SK-N-MC (cell line): Measurements from ENCODE around the gene GRPR.

Experiments used
- DNase-seq: peaks from one replicate; pipeline ENCODE4 v3.0.0-alpha.2; 2011; ENCODE audit warnings: low read depth, low spot score
- H3K27ac ChIP-seq: fragments of 200-600 bp; sonication (generic); 2 replicates; pipeline ENCODE4 v1.5.1; 2016; ENCODE audit warnings: mixed run types
- H3K36me3 ChIP-seq: fragments of 200-600 bp; sonication (generic); 2 replicates; pipeline ENCODE4 v1.6.1; 2017; ENCODE audit warnings: antibody characterized with exemption, low read length, mixed read lengths; ENCODE audit not compliant: insufficient read depth
- H3K4me3 ChIP-seq: fragments of 200-600 bp; sonication (generic); 2 replicates; pipeline ENCODE4 v1.5.1; 2016
- H3K9ac ChIP-seq: fragments of 200-600 bp; sonication (generic); 2 replicates; pipeline ENCODE4 v1.8.0; 2017; ENCODE audit warnings: mixed run types, mixed read lengths; ENCODE audit not compliant: insufficient read length
- H3K9me3 ChIP-seq: fragments of 200-600 bp; sonication (generic); 2 replicates; pipeline ENCODE4 v1.6.1; 2017; ENCODE audit warnings: low read depth, mild to moderate bottlenecking, antibody characterized with exemption, low read length, moderate library complexity, mixed read lengths
- EZH2 ChIP-seq: fragments of 200-600 bp; sonication (generic); IDR thresholded peaks from one replicate; pipeline ENCODE4 v1.6.1; 2017; ENCODE audit warnings: antibody characterized with exemption
- FOXP2 ChIP-seq: optimal IDR thresholded peaks from 2 replicates; pipeline ENCODE3; 2011; ENCODE audit warnings: mild to moderate bottlenecking, moderate library complexity; ENCODE audit not compliant: insufficient read depth; ENCODE audit errors: extremely low read length, control extremely low read depth
- POLR2AphosphoS5 ChIP-seq: IDR thresholded peaks from 2 replicates; pipeline ENCODE4 v1.6.1; 2012; ENCODE audit warnings: mild to moderate bottlenecking, low read depth, low read length, borderline replicate concordance

The GRPR gene

GRCh38 chrX:16123222-16123786, at the start of gene GRPR:
TSS of gene GRPR (plus strand) at chrX:16123565. CDS start at chrX:16123954, 389 bp downstream.
- Histone ChIP-seq H3K27ac (no peak within 1 kb of the TSS), H3K4me3 (no peak within 1 kb of the TSS), H3K9ac (no peak within 1 kb of the TSS), H3K9me3 (no peaks in the 10 kb centered on the region), H3K36me3 (no peaks in the 10 kb centered on the region)
- TF ChIP-seq FOXP2 (no peak), POLR2AphosphoS5 (no peak), EZH2 (no peak)
- DNase-seq = no peak

DNA sequence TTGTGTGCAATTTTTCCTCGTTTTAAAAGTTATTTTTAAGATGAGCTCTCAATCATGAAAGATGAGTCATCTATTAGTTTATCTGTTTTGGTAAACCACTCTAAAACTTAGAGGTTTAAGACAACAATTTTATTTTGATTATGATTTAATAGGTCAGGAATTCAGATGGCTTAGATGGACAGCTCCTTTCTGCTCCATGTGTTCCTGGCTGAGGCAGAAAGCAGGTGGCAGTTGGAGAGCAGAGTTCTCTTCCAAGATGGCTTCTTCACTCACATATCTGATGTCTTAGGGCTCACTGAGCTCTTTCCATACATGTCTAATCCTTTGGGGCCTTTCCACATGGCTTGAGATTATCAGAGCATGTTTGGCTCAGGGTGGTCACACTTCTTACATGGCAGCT, 48.3 kb upstream of the GRPR start:
- TF ChIP-seq FOXP2 (no peak), POLR2AphosphoS5 (no peak), EZH2 (no peak)
- no peak overlapping the region for H3K4me3 ChIP-seq
- no peak for DNase-seq

GRCh38 chrX:16076834-16077233, 46.5 kb upstream of the GRPR start:
- no peak overlapping the region for H3K27ac ChIP-seq
- no peaks in the 10 kb centered on the region for H3K9me3 ChIP-seq
- no peak for DNase-seq
- TF ChIP-seq POLR2AphosphoS5 = no peak
- no peak for TF ChIP-seq FOXP2
- TF ChIP-seq EZH2 = no peak
- H3K4me3 ChIP-seq = no peak overlapping the region
- no peaks in the 10 kb centered on the region for H3K36me3 ChIP-seq
- no peak overlapping the region for H3K9ac ChIP-seq

More for the DNA sequence above, 48.3 kb upstream of the GRPR start:
- Histone ChIP-seq H3K36me3 (no peaks in the 10 kb centered on the region), H3K27ac (no peak overlapping the region), H3K9me3 (no peaks in the 10 kb centered on the region), H3K9ac (no peak overlapping the region)

GRCh38 chrX:16077811-16078210, 45.6 kb upstream of the GRPR start:
- no peak overlapping the region for H3K9ac ChIP-seq
- H3K27ac ChIP-seq = no peak overlapping the region
- no peaks in the 10 kb centered on the region for H3K36me3 ChIP-seq
- no peak for DNase-seq
- no peak overlapping the region for H3K4me3 ChIP-seq
- H3K9me3 ChIP-seq = no peaks in the 10 kb centered on the region
- TF ChIP-seq FOXP2 = no peak
- TF ChIP-seq POLR2AphosphoS5 = no peak
- TF ChIP-seq EZH2 = no peak

DNA sequence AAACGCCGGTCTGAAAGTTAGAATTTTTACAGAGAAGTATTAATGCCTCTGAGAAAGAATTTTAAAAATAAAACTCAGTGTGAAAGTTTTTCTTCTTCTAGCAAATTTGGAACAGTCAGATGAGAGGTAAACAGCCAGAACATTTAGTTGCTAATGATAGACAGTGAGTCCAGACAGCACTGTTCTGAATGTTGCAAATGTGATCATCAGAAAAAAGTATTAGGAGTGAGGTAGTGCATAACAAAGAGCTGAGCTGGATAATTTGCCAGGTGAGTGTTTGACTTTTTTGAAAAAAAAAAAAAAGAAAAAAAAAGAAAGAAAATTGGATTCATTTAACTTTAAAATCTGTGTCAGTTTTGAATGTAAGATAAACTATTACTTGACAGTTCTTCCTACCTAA, 42.0 kb upstream of the GRPR start:
- Histone ChIP-seq H3K36me3 (no peaks in the 10 kb centered on the region), H3K9me3 (no peaks in the 10 kb centered on the region), H3K27ac (no peak overlapping the region), H3K9ac (no peak overlapping the region), H3K4me3 (no peak overlapping the region)
- no peak for TF ChIP-seq FOXP2
- no peak for TF ChIP-seq POLR2AphosphoS5
- DNase-seq = no peak

- Histone ChIP-seq H3K9me3 (no peaks in the 10 kb centered on the region), H3K36me3 (no peaks in the 10 kb centered on the region), H3K9ac (no peak overlapping the region), H3K27ac (no peak overlapping the region), H3K4me3 (no peak overlapping the region)
- no peak for DNase-seq
- no peak for TF ChIP-seq FOXP2
- no peak for TF ChIP-seq POLR2AphosphoS5
- no peak for TF ChIP-seq EZH2
Measured at GRCh38 chrX:16082470-16083085, 40.8 kb upstream of the GRPR start.

- H3K4me3 ChIP-seq = no peak overlapping the region
- H3K27ac ChIP-seq = no peak overlapping the region
- no peak for TF ChIP-seq POLR2AphosphoS5
- TF ChIP-seq FOXP2 = no peak
- TF ChIP-seq EZH2 = no peak
- no peaks in the 10 kb centered on the region for H3K36me3 ChIP-seq
- no peaks in the 10 kb centered on the region for H3K9me3 ChIP-seq
- no peak overlapping the region for H3K9ac ChIP-seq
- no peak for DNase-seq
Measured at GRCh38 chrX:16087076-16087475, 36.3 kb upstream of the GRPR start.

DNA sequence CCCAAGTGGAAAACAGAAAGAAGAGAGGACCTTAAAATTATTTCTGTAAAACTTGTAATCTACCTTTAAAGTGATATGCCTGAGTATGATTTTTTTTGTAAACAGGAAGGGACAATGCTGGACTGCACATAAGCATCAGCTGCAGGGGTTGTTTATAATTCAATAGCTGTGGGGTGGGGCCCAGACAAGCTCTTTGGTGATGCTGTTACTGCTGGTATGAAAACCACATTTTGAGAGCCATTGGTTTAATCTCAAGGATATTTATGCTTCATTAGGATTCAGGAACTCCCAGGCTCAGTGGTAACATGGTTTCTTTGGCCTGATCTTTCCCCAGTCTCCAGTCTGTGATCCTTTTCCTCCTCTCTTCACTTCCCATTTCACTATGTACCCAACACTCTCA, 34.3 kb upstream of the GRPR start:
- TF ChIP-seq FOXP2 = no peak
- H3K36me3 ChIP-seq = no peaks in the 10 kb centered on the region

DNA sequence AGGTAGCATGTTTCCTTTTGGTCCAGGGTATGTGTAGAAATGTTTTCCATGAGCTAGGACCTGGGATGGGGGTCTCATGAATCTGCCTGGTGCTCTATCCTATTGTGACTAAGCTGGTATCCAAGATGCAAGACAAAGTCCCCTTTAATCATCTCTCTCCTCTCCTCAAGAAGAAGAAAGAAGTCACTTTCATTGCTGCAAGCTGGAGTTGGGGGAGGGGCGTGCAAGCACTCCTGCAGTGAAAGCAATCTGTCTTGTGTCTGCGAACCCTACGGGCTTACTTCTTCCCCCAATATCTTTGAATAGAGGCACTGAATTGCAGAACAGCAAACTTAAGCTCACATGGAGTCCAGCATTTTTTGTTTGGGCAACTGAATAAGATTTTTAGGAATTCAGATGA, 27.2 kb upstream of the GRPR start:
- Histone ChIP-seq H3K9ac (no peak overlapping the region), H3K4me3 (no peak overlapping the region), H3K9me3 (no peaks in the 10 kb centered on the region), H3K27ac (no peak overlapping the region), H3K36me3 (no peaks in the 10 kb centered on the region)
- no peak for TF ChIP-seq FOXP2
- TF ChIP-seq POLR2AphosphoS5 = no peak
- no peak for TF ChIP-seq EZH2
- no peak for DNase-seq

More for the DNA sequence above, 34.3 kb upstream of the GRPR start:
- Histone ChIP-seq H3K27ac (no peak overlapping the region), H3K9ac (no peak overlapping the region), H3K9me3 (no peaks in the 10 kb centered on the region), H3K4me3 (no peak overlapping the region)
- no peak for DNase-seq
